Upper lobe of left lung (tissue), 4 donors: ENCODE data around the gene TCERG1L.

Experiments used
- EP300 ChIP-seq, 4 donors: sonication (generic); formaldehyde crosslinking; IDR thresholded peaks; one replicate each; pipeline ENCODE4 v1.5.1; 2017; ENCODE audit warnings: antibody characterized with exemption in 4 of 4, control low read depth in 2 of 4
- POLR2A ChIP-seq, 4 donors: fragments of 450-650 bp; IDR thresholded peaks; one replicate each; pipeline ENCODE4 v1.5.1; 2016 to 2017; ENCODE audit warnings: antibody characterized with exemption in 4 of 4, mild to moderate bottlenecking in 2 of 4
- POLR2AphosphoS5 ChIP-seq, 2 donors: sonication (generic); formaldehyde crosslinking; IDR thresholded peaks; one replicate each; pipeline ENCODE4 v1.5.1; 2017; ENCODE audit warnings: antibody characterized with exemption in 2 of 2
- TF ChIP-seq, protein P1 (sequence below), 6 experiments: fragments of 450-650 bp in 4 of 6; fragments of 200-600 bp in 2 of 6; sonication (generic) in 2 of 6; IDR thresholded peaks; one replicate each; pipeline ENCODE4 v1.5.1; 2016 to 2019; ENCODE audit warnings: antibody characterized with exemption in 6 of 6

DNA sequence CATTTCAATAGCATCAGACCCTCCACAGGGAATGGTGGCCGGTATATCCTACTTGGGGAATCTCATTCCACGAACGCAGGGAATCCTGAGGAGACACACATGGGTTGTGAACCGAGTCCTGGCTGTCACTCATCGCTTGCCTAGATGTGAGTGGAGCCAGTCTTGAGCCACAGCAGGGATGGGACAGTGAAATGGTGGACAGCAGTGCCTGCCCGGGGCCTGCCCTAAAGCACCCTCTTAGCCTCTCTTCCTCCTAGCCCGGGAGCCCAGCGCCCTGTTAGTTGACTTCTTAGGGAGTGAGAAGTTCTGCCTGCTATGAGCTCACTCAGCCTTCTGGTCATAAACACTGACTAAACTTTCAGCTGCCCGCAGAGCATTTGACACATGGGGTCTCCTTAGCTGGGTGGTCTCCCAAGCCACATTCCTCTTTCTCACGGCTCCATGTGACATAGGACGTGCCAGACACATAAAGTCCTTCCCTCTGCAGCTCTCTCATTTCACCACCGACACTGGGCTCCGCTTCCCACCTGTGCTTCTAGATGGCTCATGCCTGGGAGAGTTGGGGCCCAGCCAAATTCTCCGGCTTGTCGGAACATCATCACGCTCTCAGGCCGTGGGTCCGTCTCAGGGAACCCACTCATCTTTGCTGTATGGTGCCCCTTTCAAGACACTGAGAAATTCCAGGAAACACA lies 60.9 kb downstream of the TCERG1L start:
- TF ChIP-seq, protein P1, sequence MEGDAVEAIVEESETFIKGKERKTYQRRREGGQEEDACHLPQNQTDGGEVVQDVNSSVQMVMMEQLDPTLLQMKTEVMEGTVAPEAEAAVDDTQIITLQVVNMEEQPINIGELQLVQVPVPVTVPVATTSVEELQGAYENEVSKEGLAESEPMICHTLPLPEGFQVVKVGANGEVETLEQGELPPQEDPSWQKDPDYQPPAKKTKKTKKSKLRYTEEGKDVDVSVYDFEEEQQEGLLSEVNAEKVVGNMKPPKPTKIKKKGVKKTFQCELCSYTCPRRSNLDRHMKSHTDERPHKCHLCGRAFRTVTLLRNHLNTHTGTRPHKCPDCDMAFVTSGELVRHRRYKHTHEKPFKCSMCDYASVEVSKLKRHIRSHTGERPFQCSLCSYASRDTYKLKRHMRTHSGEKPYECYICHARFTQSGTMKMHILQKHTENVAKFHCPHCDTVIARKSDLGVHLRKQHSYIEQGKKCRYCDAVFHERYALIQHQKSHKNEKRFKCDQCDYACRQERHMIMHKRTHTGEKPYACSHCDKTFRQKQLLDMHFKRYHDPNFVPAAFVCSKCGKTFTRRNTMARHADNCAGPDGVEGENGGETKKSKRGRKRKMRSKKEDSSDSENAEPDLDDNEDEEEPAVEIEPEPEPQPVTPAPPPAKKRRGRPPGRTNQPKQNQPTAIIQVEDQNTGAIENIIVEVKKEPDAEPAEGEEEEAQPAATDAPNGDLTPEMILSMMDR (IDR thresholded peaks at IDR 0.05) = no peak
- TF ChIP-seq POLR2A (IDR thresholded peaks at IDR 0.05) (no peak), POLR2AphosphoS5 (IDR thresholded peaks at IDR 0.05) (no peak), EP300 (IDR thresholded peaks at IDR 0.05) (no peak)
